Colonic mucosa (tissue), 4 donors: ENCODE data around the gene DNAH10. TPM values are rescaled to one million over a fixed set of nuclear protein-coding genes. Genes with fewer than 3 reads are reported as not detected.

Experiments used
- DNase-seq: peaks from one replicate; pipeline ENCODE4 v3.0.0-alpha.2; 2020
- H3K27ac ChIP-seq: fragments of 200-600 bp; one replicate; pipeline ENCODE4 v1.8.0; 2021
- H3K27me3 ChIP-seq: fragments of 200-600 bp; one replicate; pipeline ENCODE4 v1.8.0; 2021
- H3K36me3 ChIP-seq: fragments of 200-600 bp; one replicate; pipeline ENCODE4 v1.8.0; 2021
- H3K4me1 ChIP-seq: fragments of 200-600 bp; one replicate; pipeline ENCODE4 v1.8.0; 2021; ENCODE audit warnings: mild to moderate bottlenecking
- H3K4me3 ChIP-seq: fragments of 200-600 bp; one replicate; pipeline ENCODE4 v1.8.0; 2021
- H3K9ac ChIP-seq, 2 donors: one replicate each; pipeline ENCODE4 v1.7.0; 2013; ENCODE audit warnings: control low read depth in 2 of 2, low read depth in 2 of 2, low read length in 2 of 2
- H3K9me3 ChIP-seq: fragments of 200-600 bp; one replicate; pipeline ENCODE4 v1.8.0; 2021
- intact Hi-C: fragments of 100-400 bp; cut with DNase I; formaldehyde crosslinking; loops from one replicate; pipeline ENCODE4 v1.14.1; 2022
- total RNA-seq, 2 donors: library from RNA; stranded (reverse); fragmentation: NEBNext Ultra II Directional in 1 of 2; extraction: Animal tissue kit (Norgen Biotek cat#: 25700) in 1 of 2; gene quantifications; one replicate each; pipeline ENCODE4 v1.2.1, GENCODE V29; 2021
- TF ChIP-seq, protein P1 (sequence below): fragments of 200-600 bp; IDR thresholded peaks from one replicate; pipeline ENCODE4 v1.8.0; 2022; ENCODE audit warnings: antibody characterized with exemption, mild to moderate bottlenecking
- donor health status: healthy.
- donor health status: DM: no; HTN: no; CAD: no.
- donor health status: DM: no; HTN: no; CAD: no.

Gene DNAH10
- total RNA-seq, 2 donors from 2014 or later: 0.32 to 0.35 TPM

GRCh38 chr12:123763093-123763492, 992 bp downstream of the DNAH10 start:
- Histone ChIP-seq H3K27me3 (no peaks in the 10 kb centered on the region), H3K4me1 (no peaks in the 10 kb centered on the region), H3K9ac (no peak overlapping the region), H3K4me3 (peak overlapping the region; percentile 58), H3K36me3 (no peaks in the 10 kb centered on the region), H3K9me3 (no peaks in the 10 kb centered on the region), H3K27ac (no peak overlapping the region)
- TF ChIP-seq, protein P1, sequence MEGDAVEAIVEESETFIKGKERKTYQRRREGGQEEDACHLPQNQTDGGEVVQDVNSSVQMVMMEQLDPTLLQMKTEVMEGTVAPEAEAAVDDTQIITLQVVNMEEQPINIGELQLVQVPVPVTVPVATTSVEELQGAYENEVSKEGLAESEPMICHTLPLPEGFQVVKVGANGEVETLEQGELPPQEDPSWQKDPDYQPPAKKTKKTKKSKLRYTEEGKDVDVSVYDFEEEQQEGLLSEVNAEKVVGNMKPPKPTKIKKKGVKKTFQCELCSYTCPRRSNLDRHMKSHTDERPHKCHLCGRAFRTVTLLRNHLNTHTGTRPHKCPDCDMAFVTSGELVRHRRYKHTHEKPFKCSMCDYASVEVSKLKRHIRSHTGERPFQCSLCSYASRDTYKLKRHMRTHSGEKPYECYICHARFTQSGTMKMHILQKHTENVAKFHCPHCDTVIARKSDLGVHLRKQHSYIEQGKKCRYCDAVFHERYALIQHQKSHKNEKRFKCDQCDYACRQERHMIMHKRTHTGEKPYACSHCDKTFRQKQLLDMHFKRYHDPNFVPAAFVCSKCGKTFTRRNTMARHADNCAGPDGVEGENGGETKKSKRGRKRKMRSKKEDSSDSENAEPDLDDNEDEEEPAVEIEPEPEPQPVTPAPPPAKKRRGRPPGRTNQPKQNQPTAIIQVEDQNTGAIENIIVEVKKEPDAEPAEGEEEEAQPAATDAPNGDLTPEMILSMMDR: no peak
- DNase-seq: peak; percentile 77
- intact Hi-C loops: no loop called here

DNA sequence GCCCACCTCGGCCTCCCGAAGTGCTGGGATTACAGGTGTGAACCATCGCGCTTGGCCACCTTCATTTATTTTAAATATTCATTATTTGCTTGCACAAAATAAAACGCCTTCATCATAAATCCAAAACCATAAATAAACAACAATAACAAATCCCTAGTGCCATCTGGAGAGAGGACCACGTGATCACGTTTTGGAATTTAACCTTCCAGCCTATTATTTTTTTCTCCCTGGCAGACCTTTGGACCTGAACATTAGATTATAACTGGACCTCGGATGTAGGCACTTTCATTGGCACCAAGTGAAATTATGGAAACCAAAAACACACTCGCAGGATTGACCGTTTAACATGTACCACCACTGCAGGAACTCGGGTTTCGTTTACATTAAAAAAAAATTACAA, 2.0 kb downstream of the DNAH10 start:
- no peak for DNase-seq
- no peak overlapping the region for H3K27ac ChIP-seq
- H3K27me3 ChIP-seq: no peaks in the 10 kb centered on the region
- no peak overlapping the region for H3K9ac ChIP-seq
- no peak overlapping the region for H3K4me3 ChIP-seq
- TF ChIP-seq, protein P1: no peak
- no peaks in the 10 kb centered on the region for H3K4me1 ChIP-seq
- H3K9me3 ChIP-seq: no peaks in the 10 kb centered on the region
- no peaks in the 10 kb centered on the region for H3K36me3 ChIP-seq
- intact Hi-C loops: no loop called here

- no peaks in the 10 kb centered on the region for H3K4me1 ChIP-seq
- no peak for DNase-seq
- H3K27me3 ChIP-seq: no peaks in the 10 kb centered on the region
- H3K9ac ChIP-seq: no peak overlapping the region
- TF ChIP-seq, protein P1: no peak
- no peaks in the 10 kb centered on the region for H3K9me3 ChIP-seq
- H3K36me3 ChIP-seq: no peaks in the 10 kb centered on the region
- H3K27ac ChIP-seq: no peak overlapping the region
- H3K4me3 ChIP-seq: no peak overlapping the region
- intact Hi-C loops: no loop called here
Observed at GRCh38 chr12:123765504-123766035, 3.5 kb downstream of the DNAH10 start.

GRCh38 chr12:123767613-123768012, 5.5 kb downstream of the DNAH10 start:
- Histone ChIP-seq H3K4me1 (no peaks in the 10 kb centered on the region), H3K9me3 (no peaks in the 10 kb centered on the region), H3K36me3 (no peaks in the 10 kb centered on the region), H3K27me3 (no peaks in the 10 kb centered on the region), H3K9ac (no peak overlapping the region), H3K4me3 (no peak overlapping the region), H3K27ac (no peak overlapping the region)
- TF ChIP-seq, protein P1: no peak
- DNase-seq: no peak
- intact Hi-C loops: no loop called here

DNA sequence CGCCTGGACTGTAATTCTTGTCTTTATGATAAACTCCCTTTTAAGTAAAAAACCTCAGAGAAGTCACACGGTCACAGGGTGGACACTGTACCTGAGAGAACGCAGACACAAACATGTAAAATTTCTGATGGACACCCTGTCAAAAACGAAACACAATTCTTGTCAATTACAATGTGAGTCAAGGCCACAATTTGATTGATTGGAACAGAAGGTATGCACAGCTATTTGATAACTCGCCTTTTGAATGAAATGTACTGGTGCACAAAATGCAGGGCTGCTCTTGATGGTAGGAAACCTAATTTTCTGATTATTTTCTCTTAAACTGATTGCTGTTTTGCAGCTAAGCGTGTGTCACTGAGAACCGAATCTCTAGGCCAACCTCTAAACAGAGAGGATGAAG, 9.2 kb downstream of the DNAH10 start:
- no peaks in the 10 kb centered on the region for H3K9me3 ChIP-seq
- no peak overlapping the region for H3K27ac ChIP-seq
- TF ChIP-seq, protein P1: no peak
- no peak overlapping the region for H3K4me3 ChIP-seq
- no peak for DNase-seq
- no peak overlapping the region for H3K9ac ChIP-seq
- intact Hi-C loops: no loop called here
- no peaks in the 10 kb centered on the region for H3K27me3 ChIP-seq
- no peaks in the 10 kb centered on the region for H3K36me3 ChIP-seq
- H3K4me1 ChIP-seq: no peaks in the 10 kb centered on the region
